ENCODE measurements around the gene NDRG2. TPM values are rescaled to one million over a fixed set of nuclear protein-coding genes. Genes with fewer than 3 reads are reported as not detected.

The NDRG2 gene
- total and polyA plus RNA-seq, 9 of the 15 experiments (the other 6 are each of a cell fraction or from before 2014, with no cell fraction given), result 10.1 to 105 (median 41.0) TPM

DNA sequence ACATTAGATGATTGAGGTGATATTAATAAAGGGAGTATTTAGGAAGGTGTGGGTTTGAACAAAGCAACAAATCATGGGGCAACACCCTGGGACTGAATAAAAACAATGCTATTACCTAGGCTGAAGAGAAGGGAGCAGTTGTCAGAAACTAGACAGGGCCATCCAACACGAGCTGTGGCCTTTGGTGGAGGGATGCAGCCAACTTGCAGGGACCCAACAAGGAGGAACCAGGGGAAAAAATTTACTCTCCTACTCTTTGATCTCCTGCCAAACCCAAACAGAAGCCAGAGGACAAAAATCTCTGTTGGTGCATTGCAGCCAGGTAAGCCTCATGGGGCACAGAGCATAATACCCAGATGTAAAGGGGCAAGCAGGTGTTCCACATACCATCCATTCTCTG is 13.7 kb downstream of the NDRG2 start:
- ChIA-PET POLR2A (interaction anchor here (0.7 to 1.4 kb wide), 2 partner anchors 12 to 14 kb away, joined by 3 to 4 read pairs; partner anchors contain the start of gene NDRG2), CTCF (ENCODE audit: low intra/inter-chr PET ratio) (no interaction called here)
- 13% methylated on average over 1 of the region's 1 CpG for WGBS (ENCODE audit: insufficient coverage, low coverage, missing lambda C conversion rate)
- no TSS peak for BruUV-seq (replicated peaks)
- intact Hi-C loops (cut with micrococcal nuclease), result no loop called here
- no peak overlapping the region for H3K9ac ChIP-seq (ENCODE audit: insufficient read depth in 1 of 2, low read depth in 2 of 2, low read length in 2 of 2)
- no peaks in the 10 kb centered on the region for H3K36me3 ChIP-seq (ENCODE audit: control insufficient read depth, insufficient read depth, low read length)
- ATAC-seq (no peak), FAIRE-seq (no peak), DNase-seq (ENCODE audit: extremely low read depth in 1 of 4, low spot score in 3 of 4) (no peak)
- H3K4me1 ChIP-seq (replicated peaks in 1 of 2; ENCODE audit: control insufficient read depth in 2 of 2, insufficient read depth in 2 of 2, low read length in 2 of 2), result peaks cover 0 to 7% of the 10 kb centered on the region in 2 experiments; a peak in 1 of 5 replicates
- H3K9me3 ChIP-seq (replicated peaks; ENCODE audit: control insufficient read depth, insufficient read depth, low read depth, low read length), result no peaks in the 10 kb centered on the region
- no peaks in the 10 kb centered on the region for H3K27me3 ChIP-seq (ENCODE audit: control insufficient read depth in 2 of 2, insufficient read depth in 2 of 2, low read length in 2 of 2)
- no peaks in the 10 kb centered on the region for H3K79me2 ChIP-seq (ENCODE audit: control insufficient read depth, insufficient read depth, low read length)
- no peak overlapping the region for H3K4me2 ChIP-seq (ENCODE audit: insufficient read depth, low read length)
- in situ Hi-C loops (cut with MboI), result no loop called here
- H4K20me1 ChIP-seq (replicated peaks; ENCODE audit: control insufficient read depth, insufficient read depth, low read length), result no peaks in the 10 kb centered on the region
- no peak overlapping the region for H2AFZ ChIP-seq (ENCODE audit: low read depth, low read length)
- H3K9me1 ChIP-seq (ENCODE audit: control insufficient read depth, insufficient read depth, low read length), result no peaks in the 10 kb centered on the region
- no peak overlapping the region for H3K27ac ChIP-seq (ENCODE audit: extremely low read depth, low read depth, low read length)
- H3K4me3 ChIP-seq, result no peak overlapping the region
- TF ChIP-seq ZNF232 (CRISPR knock-in tag; IDR thresholded peaks at IDR 0.05) (no peak), RFX5 (IDR thresholded peaks at IDR 0.05; ENCODE audit: low read depth, low read length) (no peak), EGR1 (conservative IDR thresholded peaks at IDR 0.05) (no peak), ZNF174 (CRISPR knock-in tag; IDR thresholded peaks at IDR 0.05) (no peak), ILF3 (IDR thresholded peaks at IDR 0.05; ENCODE audit: borderline replicate concordance) (no peak), ZNF644 (tag; IDR thresholded peaks at IDR 0.05; ENCODE audit: low read depth) (no peak), RNF219 (CRISPR knock-in tag; IDR thresholded peaks at IDR 0.05) (no peak)
- TF ChIP-seq, protein P1, sequence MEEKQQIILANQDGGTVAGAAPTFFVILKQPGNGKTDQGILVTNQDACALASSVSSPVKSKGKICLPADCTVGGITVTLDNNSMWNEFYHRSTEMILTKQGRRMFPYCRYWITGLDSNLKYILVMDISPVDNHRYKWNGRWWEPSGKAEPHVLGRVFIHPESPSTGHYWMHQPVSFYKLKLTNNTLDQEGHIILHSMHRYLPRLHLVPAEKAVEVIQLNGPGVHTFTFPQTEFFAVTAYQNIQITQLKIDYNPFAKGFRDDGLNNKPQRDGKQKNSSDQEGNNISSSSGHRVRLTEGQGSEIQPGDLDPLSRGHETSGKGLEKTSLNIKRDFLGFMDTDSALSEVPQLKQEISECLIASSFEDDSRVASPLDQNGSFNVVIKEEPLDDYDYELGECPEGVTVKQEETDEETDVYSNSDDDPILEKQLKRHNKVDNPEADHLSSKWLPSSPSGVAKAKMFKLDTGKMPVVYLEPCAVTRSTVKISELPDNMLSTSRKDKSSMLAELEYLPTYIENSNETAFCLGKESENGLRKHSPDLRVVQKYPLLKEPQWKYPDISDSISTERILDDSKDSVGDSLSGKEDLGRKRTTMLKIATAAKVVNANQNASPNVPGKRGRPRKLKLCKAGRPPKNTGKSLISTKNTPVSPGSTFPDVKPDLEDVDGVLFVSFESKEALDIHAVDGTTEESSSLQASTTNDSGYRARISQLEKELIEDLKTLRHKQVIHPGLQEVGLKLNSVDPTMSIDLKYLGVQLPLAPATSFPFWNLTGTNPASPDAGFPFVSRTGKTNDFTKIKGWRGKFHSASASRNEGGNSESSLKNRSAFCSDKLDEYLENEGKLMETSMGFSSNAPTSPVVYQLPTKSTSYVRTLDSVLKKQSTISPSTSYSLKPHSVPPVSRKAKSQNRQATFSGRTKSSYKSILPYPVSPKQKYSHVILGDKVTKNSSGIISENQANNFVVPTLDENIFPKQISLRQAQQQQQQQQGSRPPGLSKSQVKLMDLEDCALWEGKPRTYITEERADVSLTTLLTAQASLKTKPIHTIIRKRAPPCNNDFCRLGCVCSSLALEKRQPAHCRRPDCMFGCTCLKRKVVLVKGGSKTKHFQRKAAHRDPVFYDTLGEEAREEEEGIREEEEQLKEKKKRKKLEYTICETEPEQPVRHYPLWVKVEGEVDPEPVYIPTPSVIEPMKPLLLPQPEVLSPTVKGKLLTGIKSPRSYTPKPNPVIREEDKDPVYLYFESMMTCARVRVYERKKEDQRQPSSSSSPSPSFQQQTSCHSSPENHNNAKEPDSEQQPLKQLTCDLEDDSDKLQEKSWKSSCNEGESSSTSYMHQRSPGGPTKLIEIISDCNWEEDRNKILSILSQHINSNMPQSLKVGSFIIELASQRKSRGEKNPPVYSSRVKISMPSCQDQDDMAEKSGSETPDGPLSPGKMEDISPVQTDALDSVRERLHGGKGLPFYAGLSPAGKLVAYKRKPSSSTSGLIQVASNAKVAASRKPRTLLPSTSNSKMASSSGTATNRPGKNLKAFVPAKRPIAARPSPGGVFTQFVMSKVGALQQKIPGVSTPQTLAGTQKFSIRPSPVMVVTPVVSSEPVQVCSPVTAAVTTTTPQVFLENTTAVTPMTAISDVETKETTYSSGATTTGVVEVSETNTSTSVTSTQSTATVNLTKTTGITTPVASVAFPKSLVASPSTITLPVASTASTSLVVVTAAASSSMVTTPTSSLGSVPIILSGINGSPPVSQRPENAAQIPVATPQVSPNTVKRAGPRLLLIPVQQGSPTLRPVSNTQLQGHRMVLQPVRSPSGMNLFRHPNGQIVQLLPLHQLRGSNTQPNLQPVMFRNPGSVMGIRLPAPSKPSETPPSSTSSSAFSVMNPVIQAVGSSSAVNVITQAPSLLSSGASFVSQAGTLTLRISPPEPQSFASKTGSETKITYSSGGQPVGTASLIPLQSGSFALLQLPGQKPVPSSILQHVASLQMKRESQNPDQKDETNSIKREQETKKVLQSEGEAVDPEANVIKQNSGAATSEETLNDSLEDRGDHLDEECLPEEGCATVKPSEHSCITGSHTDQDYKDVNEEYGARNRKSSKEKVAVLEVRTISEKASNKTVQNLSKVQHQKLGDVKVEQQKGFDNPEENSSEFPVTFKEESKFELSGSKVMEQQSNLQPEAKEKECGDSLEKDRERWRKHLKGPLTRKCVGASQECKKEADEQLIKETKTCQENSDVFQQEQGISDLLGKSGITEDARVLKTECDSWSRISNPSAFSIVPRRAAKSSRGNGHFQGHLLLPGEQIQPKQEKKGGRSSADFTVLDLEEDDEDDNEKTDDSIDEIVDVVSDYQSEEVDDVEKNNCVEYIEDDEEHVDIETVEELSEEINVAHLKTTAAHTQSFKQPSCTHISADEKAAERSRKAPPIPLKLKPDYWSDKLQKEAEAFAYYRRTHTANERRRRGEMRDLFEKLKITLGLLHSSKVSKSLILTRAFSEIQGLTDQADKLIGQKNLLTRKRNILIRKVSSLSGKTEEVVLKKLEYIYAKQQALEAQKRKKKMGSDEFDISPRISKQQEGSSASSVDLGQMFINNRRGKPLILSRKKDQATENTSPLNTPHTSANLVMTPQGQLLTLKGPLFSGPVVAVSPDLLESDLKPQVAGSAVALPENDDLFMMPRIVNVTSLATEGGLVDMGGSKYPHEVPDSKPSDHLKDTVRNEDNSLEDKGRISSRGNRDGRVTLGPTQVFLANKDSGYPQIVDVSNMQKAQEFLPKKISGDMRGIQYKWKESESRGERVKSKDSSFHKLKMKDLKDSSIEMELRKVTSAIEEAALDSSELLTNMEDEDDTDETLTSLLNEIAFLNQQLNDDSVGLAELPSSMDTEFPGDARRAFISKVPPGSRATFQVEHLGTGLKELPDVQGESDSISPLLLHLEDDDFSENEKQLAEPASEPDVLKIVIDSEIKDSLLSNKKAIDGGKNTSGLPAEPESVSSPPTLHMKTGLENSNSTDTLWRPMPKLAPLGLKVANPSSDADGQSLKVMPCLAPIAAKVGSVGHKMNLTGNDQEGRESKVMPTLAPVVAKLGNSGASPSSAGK (IDR thresholded peaks at IDR 0.05), result no peak
- TF ChIP-seq, protein P2, sequence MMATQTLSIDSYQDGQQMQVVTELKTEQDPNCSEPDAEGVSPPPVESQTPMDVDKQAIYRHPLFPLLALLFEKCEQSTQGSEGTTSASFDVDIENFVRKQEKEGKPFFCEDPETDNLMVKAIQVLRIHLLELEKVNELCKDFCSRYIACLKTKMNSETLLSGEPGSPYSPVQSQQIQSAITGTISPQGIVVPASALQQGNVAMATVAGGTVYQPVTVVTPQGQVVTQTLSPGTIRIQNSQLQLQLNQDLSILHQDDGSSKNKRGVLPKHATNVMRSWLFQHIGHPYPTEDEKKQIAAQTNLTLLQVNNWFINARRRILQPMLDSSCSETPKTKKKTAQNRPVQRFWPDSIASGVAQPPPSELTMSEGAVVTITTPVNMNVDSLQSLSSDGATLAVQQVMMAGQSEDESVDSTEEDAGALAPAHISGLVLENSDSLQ (IDR thresholded peaks at IDR 0.05), result no peak

Data from K562 (cell line).